CD8-positive, alpha-beta memory T cell (primary cell): ENCODE results near the gene TSPOAP1. TPM values are rescaled to one million over a fixed set of nuclear protein-coding genes. Genes with fewer than 3 reads are reported as not detected.
A peak's percentile ranks its signal among the peaks of the same experiment; 100 is the strongest.

ENCODE experiments used
- CTCF ChIA-PET: fragments of 350-600 bp; sonication (Branson Sonifier 250); formaldehyde crosslinking; loops from one replicate; lab custom pipeline; 2021; ENCODE audit warnings: antibody characterized with exemption; lab: Charles Lee
- POLR2A ChIA-PET: fragments of 350-600 bp; sonication (Branson Sonifier 250); formaldehyde crosslinking; loops from one replicate; lab custom pipeline; 2021; ENCODE audit warnings: antibody characterized with exemption; lab: Charles Lee
- DNase-seq, 5 donors: peaks; one replicate each; pipeline versions ENCODE4 v3.0.0 to v3.0.0-alpha.2; 2020 to 2022; ENCODE audit warnings: mixed read lengths in 1 of 5
- H3K27ac ChIP-seq: one replicate; pipeline ENCODE4 v1.7.0; 2013; ENCODE audit warnings: low read depth, mild to moderate bottlenecking, low read length, moderate library complexity
- H3K27me3 ChIP-seq: 2 replicates; pipeline ENCODE4 v1.7.0; 2013; ENCODE audit warnings: low read length, mild to moderate bottlenecking; ENCODE audit not compliant: insufficient read depth, poor library complexity, severe bottlenecking
- H3K36me3 ChIP-seq: 2 replicates; pipeline ENCODE4 v1.7.0; 2013; ENCODE audit warnings: mild to moderate bottlenecking, low read length, moderate library complexity; ENCODE audit not compliant: insufficient read depth
- H3K4me1 ChIP-seq: 2 replicates; pipeline ENCODE4 v1.7.0; 2013; ENCODE audit warnings: mild to moderate bottlenecking, low read length, moderate library complexity; ENCODE audit not compliant: insufficient read depth
- H3K4me3 ChIP-seq: 2 replicates; pipeline ENCODE4 v1.7.0; 2013; ENCODE audit warnings: mild to moderate bottlenecking, low read length
- H3K9me3 ChIP-seq: 2 replicates; pipeline ENCODE4 v1.7.0; 2013; ENCODE audit warnings: mild to moderate bottlenecking, low read length
- H3K27ac Mint-ChIP-seq, 8 donors: one replicate each; pipeline ENCODE4 v1.8.0; 2020 to 2021; ENCODE audit warnings: mixed read lengths in 8 of 8, mild to moderate bottlenecking in 6 of 8, inconsistent platforms in 3 of 8, moderate library complexity in 3 of 8
- H3K27me3 Mint-ChIP-seq, 2 donors: one replicate each; pipeline ENCODE4 v1.8.0; 2020 to 2021; ENCODE audit warnings: mixed read lengths in 2 of 2, mild to moderate bottlenecking in 1 of 2, moderate library complexity in 1 of 2
- H3K36me3 Mint-ChIP-seq, 3 donors: one replicate each; pipeline ENCODE4 v1.8.0; 2020 to 2021; ENCODE audit warnings: mixed read lengths in 3 of 3, inconsistent platforms in 1 of 3, mild to moderate bottlenecking in 1 of 3
- H3K4me1 Mint-ChIP-seq, 3 donors: one replicate each; pipeline ENCODE4 v1.8.0; 2020 to 2021; ENCODE audit warnings: mixed read lengths in 3 of 3, inconsistent platforms in 1 of 3, mild to moderate bottlenecking in 1 of 3
- H3K4me3 Mint-ChIP-seq, 7 donors: one replicate each; pipeline ENCODE4 v1.8.0; 2020 to 2021; ENCODE audit warnings: mixed read lengths in 7 of 7, mild to moderate bottlenecking in 6 of 7, moderate library complexity in 4 of 7, inconsistent platforms in 2 of 7
- H3K9me3 Mint-ChIP-seq, 5 donors: one replicate each; pipeline ENCODE4 v1.8.0; 2020 to 2022; ENCODE audit warnings: mixed read lengths in 5 of 5, mild to moderate bottlenecking in 3 of 5, moderate library complexity in 2 of 5, inconsistent platforms in 1 of 5
- polyA plus RNA-seq: library from polyadenylated mRNA; unstranded; fragments of 300-500 nt; fragmentation: Illumina TruSeq; gene quantifications from one replicate; pipeline ENCODE4 v1.2.3, GENCODE V29; 2021
- total RNA-seq, 2 experiments: library from RNA; stranded (reverse); gene quantifications; one replicate each; pipeline ENCODE4 v1.2.3, GENCODE V29; 2021

Gene TSPOAP1
- total and polyA plus RNA-seq, 3 experiments from 2014 or later = 4.0 to 15.0 (median 14.4) TPM

GRCh38 chr17:58365980-58366595 is 37.5 kb upstream of the TSPOAP1 start:
- H3K4me1 ChIP-seq = peaks cover 13% of the 10 kb centered on the region
- no peak overlapping the region for H3K4me3 ChIP-seq
- H3K9me3 ChIP-seq = no peaks in the 10 kb centered on the region
- POLR2A ChIA-PET = no interaction called here
- H3K36me3 ChIP-seq = no peaks in the 10 kb centered on the region
- CTCF ChIA-PET = interaction anchor here (1.1 kb wide), 1 partner anchor 117 kb away, joined by 4 read pairs; no protein-coding TSS in a partner anchor
- Mint-ChIP-seq H3K4me3 (no peak overlapping the region), H3K27me3 (peaks cover 0 to 1% of the 10 kb centered on the region in 2 donors), H3K36me3 (peaks cover 0 to 16% (median 4%) of the 10 kb centered on the region in 3 donors), H3K9me3 (no peaks in the 10 kb centered on the region), H3K27ac (peak overlapping the region in 3 of 8 donors; percentile 40 to 77 (median 43)), H3K4me1 (peaks cover 16 to 28% (median 21%) of the 10 kb centered on the region in 3 donors)
- DNase-seq = no peak
- no peaks in the 10 kb centered on the region for H3K27me3 ChIP-seq
- no peak overlapping the region for H3K27ac ChIP-seq

- DNase-seq = no peak
- H3K27me3 Mint-ChIP-seq = peaks cover 0 to 1% of the 10 kb centered on the region in 2 donors
- Histone ChIP-seq H3K9me3 (no peaks in the 10 kb centered on the region), H3K4me3 (no peak overlapping the region), H3K27me3 (no peaks in the 10 kb centered on the region), H3K27ac (peak overlapping the region; percentile 20), H3K36me3 (no peaks in the 10 kb centered on the region), H3K4me1 (peaks cover 6% of the 10 kb centered on the region)
- H3K36me3 Mint-ChIP-seq = peaks cover 0 to 15% (median 4%) of the 10 kb centered on the region in 3 donors
- H3K4me1 Mint-ChIP-seq = peaks cover 9 to 21% (median 14%) of the 10 kb centered on the region in 3 donors
- no peak overlapping the region for H3K4me3 Mint-ChIP-seq
- H3K27ac Mint-ChIP-seq = peak overlapping the region in 4 of 8 donors; percentile 2 to 91 (median 69)
- ChIA-PET CTCF (interaction anchor here (1.1 to 1.9 kb wide), 3 partner anchors 48 to 116 kb away, joined by 3 to 5 read pairs (median 4); partner anchors contain the start of gene RNF43), POLR2A (no interaction called here)
- H3K9me3 Mint-ChIP-seq = no peaks in the 10 kb centered on the region
Observed at GRCh38 chr17:58365185-58365979, 36.8 kb upstream of the TSPOAP1 start.

- H3K4me1 ChIP-seq = peaks cover 6% of the 10 kb centered on the region
- POLR2A ChIA-PET = no interaction called here
- H3K9me3 Mint-ChIP-seq = no peaks in the 10 kb centered on the region
Observed at GRCh38 chr17:58364270-58364942, 35.8 kb upstream of the TSPOAP1 start.

GRCh38 chr17:58363457-58364185 is 35.0 kb upstream of the TSPOAP1 start:
- peak overlapping the region in 1 of 8 donors; percentile 86 for H3K27ac Mint-ChIP-seq

More at GRCh38 chr17:58364270-58364942, 35.8 kb upstream of the TSPOAP1 start:
- CTCF ChIA-PET = interaction anchor here (1.3 to 3.6 kb wide), 3 partner anchors 20 to 53 kb away, joined by 3 to 12 read pairs (median 5); partner anchors contain the start of gene RNF43
- peak overlapping the region in 2 of 8 donors; percentile 21 to 64 for H3K27ac Mint-ChIP-seq
- Histone ChIP-seq H3K9me3 (no peaks in the 10 kb centered on the region), H3K27me3 (no peaks in the 10 kb centered on the region), H3K36me3 (no peaks in the 10 kb centered on the region), H3K4me3 (no peak overlapping the region), H3K27ac (peak overlapping the region; percentile 20)
- peaks cover 0 to 15% (median 2%) of the 10 kb centered on the region in 3 donors for H3K36me3 Mint-ChIP-seq
- peaks cover 0 to 1% of the 10 kb centered on the region in 2 donors for H3K27me3 Mint-ChIP-seq
- DNase-seq = no peak
- no peak overlapping the region for H3K4me3 Mint-ChIP-seq
- H3K4me1 Mint-ChIP-seq = peaks cover 5 to 16% (median 8%) of the 10 kb centered on the region in 3 donors

GRCh38 chr17:58362368-58363014 is 33.9 kb upstream of the TSPOAP1 start:
- Histone ChIP-seq H3K27me3 (no peaks in the 10 kb centered on the region), H3K36me3 (no peaks in the 10 kb centered on the region), H3K27ac (no peak overlapping the region), H3K4me3 (no peak overlapping the region), H3K9me3 (no peaks in the 10 kb centered on the region), H3K4me1 (peaks cover 6% of the 10 kb centered on the region)
- Mint-ChIP-seq H3K4me1 (peaks cover 0 to 5% (median 2%) of the 10 kb centered on the region in 3 donors), H3K36me3 (peaks cover 0 to 15% (median 2%) of the 10 kb centered on the region in 3 donors), H3K27ac (peak overlapping the region in 1 of 8 donors; percentile 90), H3K9me3 (no peaks in the 10 kb centered on the region), H3K27me3 (peaks cover 0 to 1% of the 10 kb centered on the region in 2 donors), H3K4me3 (no peak overlapping the region)
- POLR2A ChIA-PET = interaction anchor here (0.6 kb wide), 1 partner anchor 35 kb away, joined by 3 read pairs; no protein-coding TSS in a partner anchor
- CTCF ChIA-PET = interaction anchor here (0.9 to 3.6 kb wide), 3 partner anchors 18 to 45 kb away, joined by 3 to 12 read pairs (median 8); no protein-coding TSS in a partner anchor
- DNase-seq = no peak

More at GRCh38 chr17:58363457-58364185, 35.0 kb upstream of the TSPOAP1 start:
- H3K27ac ChIP-seq = no peak overlapping the region
- Mint-ChIP-seq H3K4me1 (peaks cover 0 to 8% (median 2%) of the 10 kb centered on the region in 3 donors), H3K9me3 (no peaks in the 10 kb centered on the region), H3K36me3 (peaks cover 0 to 15% (median 2%) of the 10 kb centered on the region in 3 donors), H3K4me3 (no peak overlapping the region), H3K27me3 (peaks cover 0 to 1% of the 10 kb centered on the region in 2 donors)
- H3K4me3 ChIP-seq = no peak overlapping the region
- no peaks in the 10 kb centered on the region for H3K36me3 ChIP-seq
- H3K27me3 ChIP-seq = no peaks in the 10 kb centered on the region
- ChIA-PET POLR2A (no interaction called here), CTCF (interaction anchor here (1.3 to 3.6 kb wide), 4 partner anchors 19 to 54 kb away, joined by 3 to 12 read pairs (median 6); partner anchors contain the start of gene RNF43)
- peaks cover 6% of the 10 kb centered on the region for H3K4me1 ChIP-seq
- no peaks in the 10 kb centered on the region for H3K9me3 ChIP-seq
- DNase-seq = no peak

- H3K4me1 ChIP-seq = no peaks in the 10 kb centered on the region
- DNase-seq = no peak
- no peaks in the 10 kb centered on the region for H3K27me3 ChIP-seq
- no peak overlapping the region for H3K4me3 ChIP-seq
- H3K27me3 Mint-ChIP-seq = peaks cover 0 to 1% of the 10 kb centered on the region in 2 donors
- no peaks in the 10 kb centered on the region for H3K9me3 Mint-ChIP-seq
- H3K27ac ChIP-seq = no peak overlapping the region
- H3K36me3 Mint-ChIP-seq = peaks cover 0 to 25% (median 2%) of the 10 kb centered on the region in 3 donors
- peak overlapping the region in 2 of 8 donors; percentile 29 to 69 for H3K27ac Mint-ChIP-seq
- CTCF ChIA-PET = interaction anchor here (0.8 to 3.6 kb wide), 5 partner anchors 8 to 128 kb away, joined by 3 to 12 read pairs (median 8); partner anchors contain the start of genes HSF5 and SUPT4H1
- no peaks in the 10 kb centered on the region for H3K9me3 ChIP-seq
- H3K4me3 Mint-ChIP-seq = no peak overlapping the region
- POLR2A ChIA-PET = interaction anchor here (1.1 to 1.4 kb wide), 2 partner anchors 16 to 43 kb away, joined by 3 to 5 read pairs; no protein-coding TSS in a partner anchor
- no peaks in the 10 kb centered on the region for H3K36me3 ChIP-seq
- H3K4me1 Mint-ChIP-seq = peaks cover 0 to 6% (median 2%) of the 10 kb centered on the region in 3 donors
Observed at GRCh38 chr17:58360296-58361063, 31.9 kb upstream of the TSPOAP1 start.
